ENCODE data around the gene RXFP1.

DNA sequence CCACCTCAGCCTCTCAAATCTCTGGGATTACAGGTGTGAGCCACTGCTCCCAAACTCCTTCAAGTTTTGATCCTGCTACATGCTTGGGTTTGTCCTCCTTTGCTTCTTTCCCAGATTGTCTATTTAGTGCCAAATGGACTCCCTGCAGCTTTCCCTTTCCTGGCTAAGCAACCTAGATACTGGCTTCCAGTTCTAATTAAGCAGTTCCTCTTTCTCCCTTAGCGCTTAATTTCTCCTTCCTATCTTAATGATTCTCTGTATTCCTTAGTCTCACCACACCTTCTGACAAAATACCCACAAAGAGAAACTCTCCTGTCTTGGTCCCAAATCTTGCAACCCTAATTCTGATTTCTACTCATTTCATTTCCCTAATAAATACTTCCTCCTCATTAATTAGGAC, 7.8 kb downstream of the RXFP1 start:
- TF ChIP-seq, protein P1, sequence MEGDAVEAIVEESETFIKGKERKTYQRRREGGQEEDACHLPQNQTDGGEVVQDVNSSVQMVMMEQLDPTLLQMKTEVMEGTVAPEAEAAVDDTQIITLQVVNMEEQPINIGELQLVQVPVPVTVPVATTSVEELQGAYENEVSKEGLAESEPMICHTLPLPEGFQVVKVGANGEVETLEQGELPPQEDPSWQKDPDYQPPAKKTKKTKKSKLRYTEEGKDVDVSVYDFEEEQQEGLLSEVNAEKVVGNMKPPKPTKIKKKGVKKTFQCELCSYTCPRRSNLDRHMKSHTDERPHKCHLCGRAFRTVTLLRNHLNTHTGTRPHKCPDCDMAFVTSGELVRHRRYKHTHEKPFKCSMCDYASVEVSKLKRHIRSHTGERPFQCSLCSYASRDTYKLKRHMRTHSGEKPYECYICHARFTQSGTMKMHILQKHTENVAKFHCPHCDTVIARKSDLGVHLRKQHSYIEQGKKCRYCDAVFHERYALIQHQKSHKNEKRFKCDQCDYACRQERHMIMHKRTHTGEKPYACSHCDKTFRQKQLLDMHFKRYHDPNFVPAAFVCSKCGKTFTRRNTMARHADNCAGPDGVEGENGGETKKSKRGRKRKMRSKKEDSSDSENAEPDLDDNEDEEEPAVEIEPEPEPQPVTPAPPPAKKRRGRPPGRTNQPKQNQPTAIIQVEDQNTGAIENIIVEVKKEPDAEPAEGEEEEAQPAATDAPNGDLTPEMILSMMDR (IDR thresholded peaks at IDR 0.05) = no peak
- TF ChIP-seq POLR2A (IDR thresholded peaks at IDR 0.05) = no peak
- TF ChIP-seq POLR2AphosphoS5 (IDR thresholded peaks at IDR 0.05) = no peak

All from prostate gland (tissue), 2 donors.